Loucy (cell line): ENCODE data around the gene FKBP8.

ENCODE experiments used
- CTCF ChIP-seq: fragments of 200-600 bp; sonication (generic); conservative IDR thresholded peaks from 2 replicates; pipeline ENCODE4 v1.5.1; 2014; ENCODE audit warnings: mild to moderate bottlenecking, antibody characterized with exemption, low read length
- EZH2phosphoT487 ChIP-seq: fragments of 200-600 bp; IDR thresholded peaks from 2 replicates; pipeline ENCODE4 v1.6.1; 2018; ENCODE audit warnings: antibody characterized with exemption, mild to moderate bottlenecking, moderate library complexity, borderline replicate concordance

GRCh38 chr19:18576383-18576782, 33.0 kb upstream of the FKBP8 start:
- TF ChIP-seq CTCF (no peak), EZH2phosphoT487 (no peak)
